ENCODE data around the gene LEAP2. TPM values are rescaled to one million over a fixed set of nuclear protein-coding genes. Genes with fewer than 3 reads are reported as not detected.

Gene LEAP2
- total RNA-seq, 4 donors from 2014 or later: 0.88 to 3.4 (median 1.1) TPM; not detected in 1

GRCh38 chr5:132837868-132838267 is 35.6 kb upstream of the LEAP2 start:
- no peak for TF ChIP-seq POLR2A (IDR thresholded peaks at IDR 0.05)
- no peak for DNase-seq
- no peaks in the 10 kb centered on the region for H3K9me3 ChIP-seq
- intact Hi-C loops (cut with DNase I; ENCODE audit: low total_unique reads): no loop called here
- H3K27ac ChIP-seq: peak overlapping the region in 1 of 2 donors; percentile 97
- no peaks in the 10 kb centered on the region for H3K27me3 ChIP-seq
- no peaks in the 10 kb centered on the region for H3K36me3 ChIP-seq
- no peaks in the 10 kb centered on the region for H3K4me1 ChIP-seq
- H3K4me3 ChIP-seq: no peak overlapping the region

- no peak for TF ChIP-seq CTCF (IDR thresholded peaks at IDR 0.05)
- Histone ChIP-seq H3K4me1 (no peaks in the 10 kb centered on the region), H3K27ac (peak overlapping the region; percentile 75 to 97), H3K36me3 (no peaks in the 10 kb centered on the region), H3K27me3 (no peaks in the 10 kb centered on the region), H3K4me3 (no peak overlapping the region), H3K9me3 (no peaks in the 10 kb centered on the region)
- DNase-seq: no peak
- intact Hi-C loops (cut with DNase I; ENCODE audit: low total_unique reads): no loop called here
Observed at GRCh38 chr5:132838516-132839282, 34.8 kb upstream of the LEAP2 start.

- peak in 1 of 2 donors; percentile 40 for TF ChIP-seq POLR2A (IDR thresholded peaks at IDR 0.05)
- TF ChIP-seq CTCF (IDR thresholded peaks at IDR 0.05): no peak
- Histone ChIP-seq H3K9me3 (no peaks in the 10 kb centered on the region), H3K27me3 (no peaks in the 10 kb centered on the region), H3K27ac (peak overlapping the region; percentile 75 to 97), H3K4me3 (no peak overlapping the region), H3K4me1 (no peaks in the 10 kb centered on the region), H3K36me3 (no peaks in the 10 kb centered on the region)
- intact Hi-C loops (cut with DNase I; ENCODE audit: low total_unique reads): no loop called here
- no peak for DNase-seq
Observed at GRCh38 chr5:132839426-132840301, 33.8 kb upstream of the LEAP2 start.

GRCh38 chr5:132840313-132840712 is 33.2 kb upstream of the LEAP2 start:
- Histone ChIP-seq H3K27ac (peak overlapping the region; percentile 75 to 97), H3K4me1 (no peaks in the 10 kb centered on the region), H3K4me3 (no peak overlapping the region), H3K36me3 (no peaks in the 10 kb centered on the region), H3K9me3 (no peaks in the 10 kb centered on the region), H3K27me3 (no peaks in the 10 kb centered on the region)
- TF ChIP-seq POLR2A (IDR thresholded peaks at IDR 0.05) (no peak), CTCF (IDR thresholded peaks at IDR 0.05) (no peak)
- no peak for DNase-seq
- intact Hi-C loops (cut with DNase I; ENCODE audit: low total_unique reads): no loop called here

GRCh38 chr5:132840896-132841295 is 32.6 kb upstream of the LEAP2 start:
- H3K9me3 ChIP-seq: no peaks in the 10 kb centered on the region
- TF ChIP-seq POLR2A (IDR thresholded peaks at IDR 0.05): no peak
- TF ChIP-seq CTCF (IDR thresholded peaks at IDR 0.05): no peak
- no peaks in the 10 kb centered on the region for H3K4me1 ChIP-seq
- no peaks in the 10 kb centered on the region for H3K27me3 ChIP-seq
- intact Hi-C loops (cut with DNase I; ENCODE audit: low total_unique reads): no loop called here
- no peaks in the 10 kb centered on the region for H3K36me3 ChIP-seq
- H3K27ac ChIP-seq: peak overlapping the region; percentile 75 to 97
- H3K4me3 ChIP-seq: no peak overlapping the region
- no peak for DNase-seq
